GM23338 (cell line): ENCODE measurements around the gene CCDC63.

Experiments used
- CTCF ChIP-seq, 2 experiments: fragments of 200-600 bp in 1 of 2; sonication (generic) in 1 of 2; conservative IDR thresholded peaks; 2 replicates each; pipeline versions ENCODE4 v1.5.1 to v1.6.1; 2016 to 2017; ENCODE audit warnings: antibody characterized with exemption in 2 of 2, low read depth in 2 of 2, mild to moderate bottlenecking in 2 of 2, moderate library complexity in 1 of 2
- EZH2 ChIP-seq: fragments of 200-600 bp; sonication (generic); IDR thresholded peaks from one replicate; pipeline ENCODE4 v1.8.0; 2017; ENCODE audit warnings: antibody characterized with exemption, mild to moderate bottlenecking, low read depth; ENCODE audit not compliant: unreplicated experiment
- REST ChIP-seq: IDR thresholded peaks from one replicate; pipeline ENCODE4 v1.6.1; 2018; ENCODE audit warnings: antibody characterized with exemption; ENCODE audit not compliant: unreplicated experiment

GRCh38 chr12:110923192-110923591, 76.4 kb downstream of the CCDC63 start:
- TF ChIP-seq EZH2: no peak
- no peak for TF ChIP-seq CTCF (conservative IDR thresholded peaks at IDR 0.05; ENCODE audit: low read depth in 2 of 2)
- no peak for TF ChIP-seq REST
